GM12874 (cell line): ENCODE results near the gene HSD3B2.

Experiments
- CTCF ChIP-seq: IDR thresholded peaks from 2 replicates; pipeline ENCODE4 v1.5.1; 2011; ENCODE audit warnings: low read depth, mild to moderate bottlenecking, control low read depth, low read length, moderate library complexity; ENCODE audit not compliant: insufficient read depth

Gene HSD3B2

DNA sequence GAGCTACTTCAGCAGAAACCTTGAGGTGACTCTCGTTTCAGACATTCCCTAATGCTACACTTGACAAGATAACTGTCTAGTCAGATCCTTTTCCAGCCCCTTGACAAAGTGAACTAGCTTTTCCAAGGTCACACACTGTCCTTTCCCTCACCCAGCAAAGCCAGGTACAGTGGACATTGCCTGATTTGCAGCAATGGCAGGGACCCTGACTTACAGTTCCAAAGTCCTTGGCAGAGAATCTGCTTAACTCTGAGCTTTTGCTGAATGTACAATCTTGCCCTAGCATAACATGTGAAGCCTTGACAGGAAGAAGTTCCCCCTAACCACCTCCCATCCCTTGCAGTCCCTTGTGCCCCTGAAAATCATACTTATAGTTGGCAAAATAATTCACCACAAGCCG is 37.1 kb downstream of the HSD3B2 start:
- no peak for TF ChIP-seq CTCF

- TF ChIP-seq CTCF, result no peak
Observed at GRCh38 chr1:119453021-119453420, 38.1 kb downstream of the HSD3B2 start.

DNA sequence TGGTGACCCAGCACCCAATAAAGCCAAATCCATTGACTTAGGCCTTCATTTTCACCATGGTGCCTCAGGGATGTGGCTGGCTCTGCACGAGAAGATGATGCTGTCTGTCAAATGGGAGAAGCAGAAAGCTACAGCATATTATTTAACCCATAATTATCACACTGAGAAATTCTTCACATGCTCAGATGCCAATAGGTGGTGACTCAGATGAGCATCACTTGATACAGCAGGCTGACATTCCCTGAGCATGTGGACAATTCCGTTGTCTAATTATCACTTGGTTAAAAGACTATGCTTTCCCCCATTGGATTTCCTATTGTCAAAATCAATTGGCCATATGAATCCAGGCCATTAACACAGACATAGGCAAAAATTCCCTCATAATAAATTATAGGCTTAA is 48.0 kb downstream of the HSD3B2 start:
- no peak for TF ChIP-seq CTCF

DNA sequence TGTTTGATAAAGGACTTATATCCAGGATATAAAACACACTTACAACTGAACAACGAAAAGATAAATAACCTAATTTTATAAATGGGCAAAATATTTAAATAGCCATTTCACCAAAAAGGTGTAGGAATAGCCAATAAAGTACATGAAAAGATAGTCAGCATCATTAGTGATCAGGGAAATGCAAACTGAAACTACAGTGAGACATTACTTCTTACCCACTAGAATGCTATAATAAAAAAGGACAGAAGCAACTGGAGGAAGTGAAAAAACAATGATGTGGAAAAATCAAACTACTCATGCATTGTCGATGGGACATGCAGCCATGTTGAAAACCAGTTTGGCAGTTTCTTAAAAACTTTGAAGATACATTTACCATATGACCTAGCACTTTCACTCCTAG is 48.6 kb downstream of the HSD3B2 start:
- TF ChIP-seq CTCF, result no peak

- no peak for TF ChIP-seq CTCF
Observed at GRCh38 chr1:119466445-119466844, 51.5 kb downstream of the HSD3B2 start.

- no peak for TF ChIP-seq CTCF
Observed at GRCh38 chr1:119467219-119467618, 52.3 kb downstream of the HSD3B2 start.

DNA sequence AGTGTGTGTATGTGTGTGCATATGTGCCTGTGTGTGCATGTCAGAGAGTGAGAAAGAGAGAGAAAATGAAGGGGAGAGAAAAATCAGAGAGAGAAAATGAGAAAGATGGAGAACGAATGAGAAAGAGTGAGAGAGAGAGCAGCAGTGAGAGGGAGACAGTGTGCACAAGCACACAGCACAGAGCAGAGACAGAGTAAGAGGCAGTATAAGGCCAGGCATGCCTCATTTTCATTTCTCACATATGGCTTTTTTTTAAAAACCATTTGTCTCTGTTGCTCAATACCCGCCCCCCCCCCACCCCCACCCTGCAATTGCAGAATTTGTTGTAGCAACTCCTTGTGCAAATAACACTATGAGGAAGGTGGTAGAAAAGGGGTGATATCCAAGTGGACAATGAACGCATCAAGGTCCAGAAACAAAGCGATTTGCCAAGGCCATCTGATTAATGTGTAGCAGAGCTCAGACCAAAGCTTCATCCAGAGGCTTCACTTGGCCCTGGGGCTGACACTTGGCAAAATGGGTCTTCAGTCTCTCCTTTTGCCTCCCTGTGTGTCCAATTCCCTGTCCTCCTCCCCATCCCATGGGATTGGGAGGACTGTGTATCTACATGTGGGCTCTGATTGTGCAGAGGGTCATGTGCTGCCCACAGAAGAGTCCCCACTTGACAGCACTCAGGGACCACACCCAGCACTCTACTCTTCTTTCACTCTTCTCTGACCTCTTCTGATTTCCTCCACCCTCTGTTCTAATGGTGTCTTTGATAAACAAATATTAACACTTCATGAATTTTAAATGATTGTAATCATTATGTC is 53.1 kb downstream of the HSD3B2 start:
- TF ChIP-seq CTCF, result no peak

- no peak for TF ChIP-seq CTCF
Observed at GRCh38 chr1:119469741-119470140, 54.8 kb downstream of the HSD3B2 start.
